ENCODE measurements around the gene ACIN1.

GRCh38 chr14:23125011-23125410, 30.1 kb upstream of the ACIN1 start:
- TF ChIP-seq CTCF (IDR thresholded peaks at IDR 0.05 in 8 of 11, conservative IDR thresholded peaks at IDR 0.05 in 3 of 11) (no peak), POLR2A (IDR thresholded peaks at IDR 0.05) (no peak)

Data from spleen (tissue), 7 donors.